ENCODE measurements around the gene LRRC75B.
"Not testable (repeated sequence)": the region's sequence is repeated elsewhere in the genome, so short reads cannot be mapped to it uniquely, and the experiment has no call there.

The LRRC75B gene, protein sequence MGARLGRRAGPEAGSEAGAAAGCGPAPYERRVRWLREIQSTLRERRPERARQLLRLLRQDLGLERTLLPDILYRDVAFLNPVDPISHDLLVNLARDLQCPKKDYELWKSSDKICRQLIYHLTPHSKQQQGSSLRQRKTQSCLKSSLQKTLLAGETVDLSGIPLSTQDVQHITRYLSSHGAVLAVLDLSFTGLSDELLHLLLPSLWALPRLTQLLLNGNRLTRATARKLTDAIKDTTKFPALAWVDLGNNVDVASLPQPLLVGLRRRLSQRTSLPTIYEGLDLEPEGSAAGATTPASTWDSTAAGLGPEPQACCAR

DNA sequence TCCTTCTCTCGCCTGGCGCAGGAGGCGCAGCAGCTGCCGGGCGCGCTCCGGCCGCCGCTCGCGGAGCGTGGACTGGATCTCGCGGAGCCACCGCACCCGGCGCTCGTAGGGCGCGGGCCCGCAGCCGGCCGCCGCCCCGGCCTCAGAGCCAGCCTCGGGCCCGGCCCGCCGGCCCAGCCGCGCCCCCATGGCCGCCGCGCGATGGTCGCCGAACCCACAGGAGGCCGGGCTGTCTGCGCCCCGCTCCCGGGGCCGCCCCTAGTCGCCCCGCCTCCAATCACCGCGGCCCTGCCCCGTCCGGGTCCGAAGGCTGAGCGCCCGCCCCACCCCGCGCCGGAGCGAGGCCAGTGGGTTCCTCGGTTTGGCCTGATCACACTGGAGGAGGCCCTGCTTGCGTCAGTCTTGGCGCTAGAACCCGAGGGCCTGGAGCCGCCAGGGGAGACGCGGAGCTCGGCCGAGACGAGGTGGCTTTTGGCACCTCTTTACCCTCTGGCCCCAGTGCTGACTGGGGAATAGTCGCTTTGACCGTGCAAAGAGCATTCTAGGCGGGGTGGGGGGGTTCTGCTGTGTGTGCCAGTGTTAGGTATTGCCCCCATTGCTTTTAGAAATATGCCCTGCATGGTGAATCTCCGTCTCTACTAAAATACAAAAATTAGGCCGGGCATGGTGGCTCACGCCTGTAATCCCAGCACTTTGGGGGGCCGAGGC, at the start of gene LRRC75B:
TSS of gene LRRC75B (minus strand) at position 223 of the 708 bp plus-strand sequence. CDS start at position 189, 34 bp downstream.
- H3K27ac Mint-ChIP-seq = peak within 1 kb of the TSS; percentile 65
- peak; percentile 87 to 89 for ATAC-seq (replicated peaks)
- no peaks in the 10 kb centered on the region for H3K9me3 Mint-ChIP-seq
- peak within 1 kb of the TSS; percentile 86 to 87 for H3K4me3 Mint-ChIP-seq
- H3K4me1 Mint-ChIP-seq = peaks cover 6 to 14% of the 10 kb centered on the region in 2 donors
- DNase-seq = peak; percentile 47
- H3K36me3 Mint-ChIP-seq = no peaks in the 10 kb centered on the region
- H3K27me3 Mint-ChIP-seq = peaks cover 0 to 22% of the 10 kb centered on the region in 2 donors

DNA sequence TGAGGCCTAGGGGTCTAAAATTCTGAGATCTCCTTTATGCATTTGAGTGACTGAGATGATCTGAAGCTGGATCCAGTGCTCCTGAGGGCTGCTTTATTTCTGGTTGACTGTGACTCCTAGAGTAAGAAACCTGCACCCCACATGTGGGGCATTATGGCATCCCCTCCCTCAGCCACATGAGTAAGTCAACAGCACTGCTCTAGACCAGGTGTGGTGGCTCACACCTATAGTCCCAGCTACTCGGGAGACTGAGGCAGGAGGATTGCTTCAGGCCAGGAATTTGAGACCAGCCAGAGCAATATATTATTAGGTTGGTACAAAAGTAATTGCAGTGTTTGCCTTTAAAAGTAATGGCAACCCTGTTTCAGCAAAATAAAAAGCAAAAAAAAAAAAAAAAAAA, 49.4 kb upstream of the LRRC75B start:
- not testable (repeated sequence) for H3K9me3 Mint-ChIP-seq; H3K4me1 Mint-ChIP-seq; H3K27me3 Mint-ChIP-seq; H3K36me3 Mint-ChIP-seq; H3K4me3 Mint-ChIP-seq; DNase-seq; ATAC-seq (replicated peaks); H3K27ac Mint-ChIP-seq

DNA sequence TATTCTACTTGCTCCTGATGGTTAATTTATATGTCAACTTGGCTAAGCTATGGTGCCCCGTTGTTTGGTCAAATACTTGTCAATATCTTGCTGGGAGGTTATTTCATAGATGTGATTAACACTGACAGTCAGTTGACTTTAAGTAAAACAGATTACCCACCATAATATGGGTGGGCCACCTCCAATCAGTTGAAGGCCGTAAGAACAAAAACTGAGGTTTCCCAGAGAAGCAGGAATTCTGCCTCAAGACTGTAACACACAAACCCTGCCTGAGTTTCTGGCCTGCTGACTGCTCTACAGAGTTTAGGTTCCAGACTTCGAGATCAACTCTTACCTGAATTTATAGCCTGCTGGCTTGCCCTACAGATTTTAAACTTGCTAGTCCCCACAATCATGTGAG, 43.6 kb upstream of the LRRC75B start:
- peaks cover 12 to 20% of the 10 kb centered on the region in 2 donors for H3K4me1 Mint-ChIP-seq
- ATAC-seq (replicated peaks); H3K27ac Mint-ChIP-seq: not testable (repeated sequence)

DNA sequence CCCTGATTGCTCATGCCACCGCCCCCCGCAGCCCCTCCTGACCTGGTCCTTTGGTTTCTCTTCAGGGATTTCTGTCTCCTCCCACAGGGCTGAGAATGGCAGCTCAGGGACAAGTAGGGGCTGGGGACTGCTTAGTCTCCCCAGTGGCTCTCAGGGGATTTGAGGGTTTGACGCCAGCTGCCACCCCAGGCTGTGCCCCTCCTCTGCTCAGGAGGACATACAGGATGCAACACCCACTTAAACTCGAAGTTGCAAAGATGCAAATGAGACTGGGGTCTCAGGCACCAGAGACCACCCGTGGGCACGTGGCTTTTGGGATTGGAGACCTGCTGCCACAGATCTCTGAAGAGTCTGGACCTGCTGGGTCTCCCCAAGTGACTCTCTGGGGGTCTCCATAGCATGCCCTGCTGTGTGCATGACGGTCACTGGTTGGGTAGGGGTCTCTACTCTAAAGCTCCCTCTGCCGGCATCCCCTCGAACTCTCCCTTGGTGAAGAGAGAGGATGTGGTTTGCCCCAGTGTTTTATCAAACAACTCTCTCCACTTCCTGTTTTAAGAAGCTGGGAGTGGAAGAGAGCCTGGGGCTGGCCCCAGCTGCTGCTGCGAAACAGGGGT, 42.0 kb upstream of the LRRC75B start:
- H3K9me3 Mint-ChIP-seq; DNase-seq; H3K36me3 Mint-ChIP-seq; ATAC-seq (replicated peaks); H3K27me3 Mint-ChIP-seq: not testable (repeated sequence)
- peaks cover 12 to 20% of the 10 kb centered on the region in 2 donors for H3K4me1 Mint-ChIP-seq
- H3K4me3 Mint-ChIP-seq = peak overlapping the region; percentile 25 to 35
- H3K27ac Mint-ChIP-seq = peak overlapping the region; percentile 20

More for the DNA sequence above, 43.6 kb upstream of the LRRC75B start:
- H3K9me3 Mint-ChIP-seq, H3K27me3 Mint-ChIP-seq, DNase-seq, H3K36me3 Mint-ChIP-seq, H3K4me3 Mint-ChIP-seq: not testable (repeated sequence)

DNA sequence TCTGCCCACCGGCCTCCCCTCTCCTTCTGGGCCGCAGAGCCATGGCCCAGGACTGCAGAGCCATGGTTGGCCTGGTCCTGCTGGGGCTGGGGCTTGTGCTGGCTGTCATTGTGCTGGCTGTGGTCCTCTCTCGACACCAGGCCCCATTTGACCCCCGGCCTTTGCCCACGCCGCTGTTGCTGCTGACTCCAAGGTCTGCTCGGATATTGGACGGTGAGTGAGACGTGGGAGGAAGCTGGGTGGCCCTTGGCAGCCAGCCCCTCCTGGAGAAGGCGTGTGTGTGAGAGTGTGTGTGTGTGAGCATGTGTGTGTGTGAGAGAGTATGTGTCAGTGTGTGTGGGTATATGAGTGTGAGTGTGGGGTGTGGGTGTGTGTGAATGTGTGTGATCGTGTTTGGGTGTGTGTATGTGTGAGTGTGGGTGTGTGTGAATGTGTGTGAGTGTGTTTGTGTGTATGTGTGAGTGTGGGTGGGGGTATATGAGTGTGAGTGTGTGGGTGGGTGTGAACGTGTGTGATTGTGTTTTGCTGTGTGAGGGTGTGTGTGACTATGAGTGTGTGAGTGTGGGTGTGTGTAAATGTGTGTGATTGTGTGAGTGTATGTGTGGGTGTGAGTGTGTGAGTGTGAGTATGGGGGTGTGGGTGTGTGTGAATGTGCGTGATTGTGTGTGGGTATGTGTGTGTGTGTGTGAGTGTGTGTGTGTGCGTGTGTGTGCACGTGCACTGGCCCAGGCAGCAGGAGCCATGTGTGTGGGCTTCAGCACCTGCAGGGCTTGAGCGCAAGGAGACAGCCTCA, 40.6 kb upstream of the LRRC75B start:
- not testable (repeated sequence) for H3K27me3 Mint-ChIP-seq; H3K9me3 Mint-ChIP-seq; ATAC-seq (replicated peaks); DNase-seq; H3K27ac Mint-ChIP-seq; H3K4me3 Mint-ChIP-seq; H3K36me3 Mint-ChIP-seq
- H3K4me1 Mint-ChIP-seq = peaks cover 12 to 20% of the 10 kb centered on the region in 2 donors

DNA sequence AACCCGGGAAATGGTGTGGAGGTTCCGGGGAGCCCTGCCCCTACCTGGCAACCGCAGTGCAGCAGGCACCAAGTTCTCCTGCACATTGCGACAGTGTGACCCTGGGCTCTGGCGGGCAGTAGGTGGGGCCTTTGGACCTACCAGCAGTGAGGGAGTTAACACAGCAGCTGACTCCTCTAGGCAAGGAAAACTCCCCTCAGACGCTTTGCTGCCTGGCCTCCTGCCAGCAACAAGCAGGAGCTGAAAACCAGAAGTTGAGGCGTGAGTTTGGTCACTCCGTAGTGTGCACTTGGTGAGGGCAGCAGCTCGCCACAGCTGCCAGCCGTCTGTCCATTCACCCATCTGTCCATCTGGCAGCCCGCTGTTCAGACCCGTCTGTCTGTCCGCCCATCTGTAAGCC, 39.8 kb upstream of the LRRC75B start:
- not testable (repeated sequence) for H3K9me3 Mint-ChIP-seq; DNase-seq; H3K27me3 Mint-ChIP-seq; ATAC-seq (replicated peaks); H3K4me3 Mint-ChIP-seq; H3K36me3 Mint-ChIP-seq; H3K27ac Mint-ChIP-seq
- H3K4me1 Mint-ChIP-seq = peaks cover 12 to 20% of the 10 kb centered on the region in 2 donors

DNA sequence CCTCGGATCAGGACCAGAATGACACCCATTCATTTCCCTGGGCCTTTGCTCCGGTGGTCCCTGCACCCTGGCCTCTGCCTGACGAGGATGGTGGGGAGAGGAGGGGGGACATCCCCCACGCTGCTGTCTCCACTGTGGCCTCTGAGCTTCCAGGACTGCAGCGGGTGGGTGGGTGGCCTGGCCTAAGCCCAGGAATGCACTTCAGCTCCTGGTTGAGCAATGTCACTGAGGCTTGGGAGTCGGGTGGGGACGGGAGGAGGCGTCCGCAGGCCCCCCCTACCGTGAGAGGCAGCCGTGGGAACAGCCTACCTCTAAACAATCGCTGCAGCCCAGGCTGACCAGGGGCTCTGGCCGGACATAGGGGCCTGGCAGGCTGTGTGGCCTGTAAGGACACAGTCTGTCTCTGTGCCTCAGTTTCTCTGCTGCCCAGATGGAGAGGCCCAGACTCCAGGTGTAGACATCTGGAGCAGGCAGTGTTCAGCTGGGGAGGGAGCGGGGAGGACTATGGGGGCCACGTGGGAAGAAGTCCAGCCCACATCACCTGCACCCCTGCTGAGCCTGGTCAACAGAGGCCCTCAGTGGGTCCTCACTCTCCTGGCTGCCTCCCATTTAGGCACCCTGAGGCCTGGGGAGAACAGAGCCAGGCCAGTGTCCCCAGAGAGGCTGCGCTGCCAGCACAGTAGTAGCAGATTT, 38.7 kb upstream of the LRRC75B start:
- H3K27me3 Mint-ChIP-seq; H3K9me3 Mint-ChIP-seq; H3K27ac Mint-ChIP-seq; ATAC-seq (replicated peaks); H3K36me3 Mint-ChIP-seq; H3K4me3 Mint-ChIP-seq; DNase-seq: not testable (repeated sequence)
- peaks cover 12 to 20% of the 10 kb centered on the region in 2 donors for H3K4me1 Mint-ChIP-seq

DNA sequence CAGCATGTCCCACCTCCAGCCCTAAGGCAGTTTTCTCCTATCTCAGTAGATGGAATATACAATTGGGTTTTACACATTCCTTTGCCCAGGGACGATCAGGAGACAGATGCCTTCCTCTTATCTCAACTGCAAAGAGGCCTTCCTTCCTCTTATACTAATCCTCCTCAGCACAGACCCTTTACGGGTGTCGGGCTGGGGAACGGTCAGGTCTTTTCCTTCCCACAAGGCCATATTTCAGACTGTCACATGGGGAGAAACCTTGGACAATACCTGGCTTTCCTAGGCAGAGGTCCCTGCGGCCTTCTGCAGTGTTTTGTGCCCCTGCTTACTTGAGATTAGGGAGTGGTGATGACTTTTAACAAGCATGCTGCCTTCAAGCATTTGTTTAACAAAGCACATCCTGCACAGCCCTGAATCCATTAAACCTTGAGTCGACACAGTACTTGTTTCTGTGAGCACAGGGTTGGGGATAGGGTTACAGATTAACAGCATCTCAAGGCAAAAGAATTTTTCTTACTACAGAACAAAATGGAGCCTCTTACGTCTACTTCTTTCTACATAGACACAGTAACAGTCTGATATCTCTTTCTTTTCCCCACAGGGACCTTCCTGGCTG, 38.0 kb upstream of the LRRC75B start:
- not testable (repeated sequence) for H3K36me3 Mint-ChIP-seq; DNase-seq; H3K4me3 Mint-ChIP-seq; ATAC-seq (replicated peaks); H3K27me3 Mint-ChIP-seq; H3K27ac Mint-ChIP-seq; H3K9me3 Mint-ChIP-seq
- peaks cover 12 to 20% of the 10 kb centered on the region in 2 donors for H3K4me1 Mint-ChIP-seq

DNA sequence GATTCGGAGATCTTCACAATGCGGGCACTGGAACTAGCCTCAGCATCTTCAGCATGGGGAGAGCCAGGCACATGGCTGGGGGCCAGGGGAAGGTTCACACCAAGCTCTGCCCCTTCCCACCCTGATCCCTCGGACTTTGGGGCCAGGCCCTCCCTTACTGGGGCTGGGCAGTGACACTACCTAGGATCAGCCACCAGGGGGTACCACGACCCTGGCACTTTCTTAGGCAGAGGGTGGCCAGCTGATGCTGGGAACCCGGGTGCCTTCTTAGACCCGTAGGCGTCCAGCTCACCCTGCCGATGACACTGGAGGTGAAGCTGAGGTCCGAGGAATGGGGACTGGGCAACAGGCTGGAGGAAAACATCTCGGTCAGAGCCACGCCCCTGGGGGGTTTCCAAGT, 36.2 kb upstream of the LRRC75B start:
- not testable (repeated sequence) for H3K4me1 Mint-ChIP-seq; DNase-seq; H3K27ac Mint-ChIP-seq; H3K4me3 Mint-ChIP-seq; H3K9me3 Mint-ChIP-seq; ATAC-seq (replicated peaks); H3K27me3 Mint-ChIP-seq
- H3K36me3 Mint-ChIP-seq = peaks cover 1 to 11% of the 10 kb centered on the region in 2 donors

DNA sequence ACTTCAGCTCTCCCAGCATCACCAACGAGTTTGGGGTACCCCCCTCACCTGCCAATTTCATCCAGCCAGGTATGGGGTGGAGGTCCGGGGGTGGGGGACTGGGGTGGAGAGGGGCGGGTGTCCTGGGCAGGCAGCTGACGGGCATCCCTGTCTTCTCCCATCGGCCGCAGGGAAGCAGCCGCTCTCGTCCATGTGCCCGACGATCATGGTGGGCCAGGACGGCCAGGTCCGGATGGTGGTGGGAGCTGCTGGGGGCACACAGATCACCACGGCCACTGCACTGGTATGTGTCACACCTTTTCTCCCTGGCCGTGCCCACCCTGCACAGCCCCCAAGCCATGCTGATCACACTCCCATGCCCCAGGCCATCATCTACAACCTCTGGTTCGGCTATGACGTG, 35.0 kb upstream of the LRRC75B start:
- DNase-seq; H3K4me1 Mint-ChIP-seq; H3K27me3 Mint-ChIP-seq; H3K9me3 Mint-ChIP-seq; H3K4me3 Mint-ChIP-seq; H3K27ac Mint-ChIP-seq; ATAC-seq (replicated peaks): not testable (repeated sequence)
- peaks cover 1 to 11% of the 10 kb centered on the region in 2 donors for H3K36me3 Mint-ChIP-seq

DNA sequence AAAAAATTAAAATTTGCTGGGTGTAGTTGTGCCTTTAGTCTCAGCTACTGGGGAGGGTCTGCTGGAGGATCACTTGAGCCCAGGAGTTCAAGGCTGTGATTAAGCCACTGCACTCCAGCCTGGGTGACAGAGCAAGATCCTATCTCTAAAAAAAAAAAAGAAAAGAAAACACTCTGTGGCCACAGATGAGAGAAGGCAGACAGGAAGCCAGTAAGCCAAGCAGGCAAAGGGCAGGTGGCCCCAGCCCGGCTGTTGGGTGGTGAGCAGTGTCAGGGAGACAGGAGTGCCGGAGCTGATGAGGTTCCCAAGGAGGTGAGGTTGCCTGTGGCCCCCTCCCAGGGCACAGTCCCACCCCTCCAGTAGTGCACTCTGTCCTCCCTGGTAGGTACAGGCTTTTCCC, 29.7 kb upstream of the LRRC75B start:
- ATAC-seq (replicated peaks); H3K4me3 Mint-ChIP-seq; H3K27me3 Mint-ChIP-seq; H3K4me1 Mint-ChIP-seq; DNase-seq; H3K9me3 Mint-ChIP-seq: not testable (repeated sequence)
- Mint-ChIP-seq H3K36me3 (peaks cover 1 to 11% of the 10 kb centered on the region in 2 donors), H3K27ac (peak overlapping the region; percentile 76)

DNA sequence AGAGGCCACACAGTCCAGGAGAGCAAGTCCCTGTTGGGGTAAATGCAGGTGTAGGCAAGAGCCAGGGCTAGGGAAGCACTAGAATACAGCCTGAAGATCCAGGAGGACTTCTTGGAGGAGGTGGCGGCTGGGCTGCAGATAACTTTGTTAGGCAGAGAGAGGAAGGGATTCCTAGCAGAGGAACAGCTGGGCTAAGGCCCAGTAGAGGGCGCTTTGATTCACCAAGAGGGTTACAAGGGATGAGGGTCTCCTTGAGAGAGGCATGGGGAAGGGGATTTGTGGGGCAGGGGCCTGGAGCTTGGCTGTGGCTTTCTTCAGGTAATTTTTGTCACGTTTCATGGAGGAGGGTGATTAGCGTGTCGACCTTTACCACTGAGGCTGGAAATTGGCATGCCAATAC, 28.4 kb upstream of the LRRC75B start:
- DNase-seq; H3K9me3 Mint-ChIP-seq; H3K4me1 Mint-ChIP-seq; H3K4me3 Mint-ChIP-seq; H3K27me3 Mint-ChIP-seq; ATAC-seq (replicated peaks); H3K36me3 Mint-ChIP-seq; H3K27ac Mint-ChIP-seq: not testable (repeated sequence)

DNA sequence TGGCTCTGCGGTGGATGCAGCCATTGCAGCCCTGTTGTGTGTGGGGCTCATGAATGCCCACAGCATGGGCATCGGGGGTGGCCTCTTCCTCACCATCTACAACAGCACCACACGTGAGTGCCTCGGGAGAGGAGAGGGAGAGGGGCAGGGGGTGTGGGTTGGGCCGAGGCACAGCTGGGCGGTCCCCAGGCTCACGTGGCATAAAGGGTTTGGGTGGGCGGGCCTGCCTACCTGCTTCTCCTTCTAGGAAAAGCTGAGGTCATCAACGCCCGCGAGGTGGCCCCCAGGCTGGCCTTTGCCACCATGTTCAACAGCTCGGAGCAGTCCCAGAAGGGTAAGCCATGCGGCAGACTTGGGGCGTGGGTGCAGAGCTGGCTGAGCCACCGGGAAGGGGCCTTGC, 21.9 kb upstream of the LRRC75B start:
- H3K27me3 Mint-ChIP-seq; ATAC-seq (replicated peaks); H3K27ac Mint-ChIP-seq; H3K4me3 Mint-ChIP-seq; DNase-seq; H3K9me3 Mint-ChIP-seq; H3K36me3 Mint-ChIP-seq; H3K4me1 Mint-ChIP-seq: not testable (repeated sequence)
